Ovary (tissue), 9 donors: ENCODE data around the gene SINHCAF. TPM values are rescaled to one million over a fixed set of nuclear protein-coding genes. Genes with fewer than 3 reads are reported as not detected.

ENCODE experiments used
- DNase-seq, 5 donors: peaks; one replicate each; pipeline ENCODE4 v3.0.0-alpha.2; 2019 to 2020
- H3K27ac ChIP-seq, 2 donors: fragments of 200-600 bp; one replicate each; pipeline versions ENCODE4 v1.5.1 to v1.8.0; 2019 to 2022
- H3K27me3 ChIP-seq: fragments of 200-600 bp; one replicate; pipeline ENCODE4 v1.8.0; 2022
- H3K36me3 ChIP-seq: fragments of 200-600 bp; sonication (generic); one replicate; pipeline ENCODE4 v1.5.1; 2019
- H3K4me1 ChIP-seq: one replicate; pipeline ENCODE4 v1.8.1; 2013; ENCODE audit warnings: mild to moderate bottlenecking, moderate library complexity; ENCODE audit not compliant: insufficient read depth
- H3K4me3 ChIP-seq: fragments of 200-600 bp; sonication (generic); one replicate; pipeline ENCODE4 v1.5.1; 2017
- H3K9me3 ChIP-seq, 2 donors: fragments of 200-600 bp in 1 of 2; sonication (generic) in 1 of 2; one replicate each; pipeline versions ENCODE4 v1.5.1 to v1.8.1; 2013 to 2019; ENCODE audit warnings: mild to moderate bottlenecking in 1 of 2, moderate library complexity in 1 of 2
- EP300 ChIP-seq: sonication (generic); formaldehyde crosslinking; IDR thresholded peaks from one replicate; pipeline ENCODE4 v1.6.1; 2017; ENCODE audit warnings: antibody characterized with exemption
- POLR2A ChIP-seq: fragments of 450-650 bp; IDR thresholded peaks from one replicate; pipeline ENCODE4 v1.6.1; 2017; ENCODE audit warnings: antibody characterized with exemption, mild to moderate bottlenecking, moderate library complexity
- WGBS, 3 donors: extraction: QIAGEN DNeasy Blood & Tissue Kit in 1 of 3; methylation state at CpG; one replicate each; pipeline versions ENCODE4 v1.1.5 to v1.1.7; 2013 to 2017; 5-methylcytosine and 5-hydroxymethylcytosine counted together
- intact Hi-C, 4 donors: fragments of 100-400 bp; cut with DNase I; formaldehyde crosslinking; loops; one replicate each; pipeline versions ENCODE4 v1.11.0 to v1.15.1; 2022 to 2023
- polyA plus RNA-seq, 2 donors: library from polyadenylated mRNA; stranded (reverse); fragments of 200-250 nt in 1 of 2; fragments of 350-450 nt in 1 of 2; fragmentation: Illumina TruSeq in 1 of 2; extraction: RNeasy Lipid Tissue Mini Kit (QIAGEN cat#74804) in 1 of 2; gene quantifications; one replicate each; pipeline ENCODE4 v1.2.3, GENCODE V29; 2013 to 2014
- total RNA-seq, 7 donors: library from RNA; depleted of rRNA in 2 of 7; stranded (reverse); fragments of >200 nt in 2 of 7; fragmentation: NEBNext Ultra II Directional in 3 of 7; extraction: Animal tissue kit (Norgen Biotek cat#: 25700) in 3 of 7; gene quantifications; one replicate each; pipeline versions ENCODE4 v1.1.0 to v1.2.4, GENCODE V29; 2016 to 2023
- TF ChIP-seq, protein P1 (sequence below), 3 donors: fragments of 450-650 bp in 2 of 3; fragments of 200-600 bp in 1 of 3; IDR thresholded peaks; one replicate each; pipeline versions ENCODE4 v1.5.1 to v1.8.0; 2016 to 2022; ENCODE audit warnings: antibody characterized with exemption in 3 of 3, mild to moderate bottlenecking in 1 of 3
- donor health status: DM: no; HTN: no; CAD: no; lungs with moderate emphysema.
- donor health status: DM: no; HTN: no; CAD: no.
- donor health status: Bipolar disorder and iron deficiency.
- donor health status: DM: yes; HTN: yes; CAD: no.
- donor health status: DM: no; HTN: no; CAD: no.
- donor health status: DM: yes; HTN: yes; CAD: no.

Gene SINHCAF
- total and polyA plus RNA-seq, 9 donors = 40.7 to 86.0 (median 59.0) TPM

- TF ChIP-seq EP300 = no peak
- TF ChIP-seq, protein P1, sequence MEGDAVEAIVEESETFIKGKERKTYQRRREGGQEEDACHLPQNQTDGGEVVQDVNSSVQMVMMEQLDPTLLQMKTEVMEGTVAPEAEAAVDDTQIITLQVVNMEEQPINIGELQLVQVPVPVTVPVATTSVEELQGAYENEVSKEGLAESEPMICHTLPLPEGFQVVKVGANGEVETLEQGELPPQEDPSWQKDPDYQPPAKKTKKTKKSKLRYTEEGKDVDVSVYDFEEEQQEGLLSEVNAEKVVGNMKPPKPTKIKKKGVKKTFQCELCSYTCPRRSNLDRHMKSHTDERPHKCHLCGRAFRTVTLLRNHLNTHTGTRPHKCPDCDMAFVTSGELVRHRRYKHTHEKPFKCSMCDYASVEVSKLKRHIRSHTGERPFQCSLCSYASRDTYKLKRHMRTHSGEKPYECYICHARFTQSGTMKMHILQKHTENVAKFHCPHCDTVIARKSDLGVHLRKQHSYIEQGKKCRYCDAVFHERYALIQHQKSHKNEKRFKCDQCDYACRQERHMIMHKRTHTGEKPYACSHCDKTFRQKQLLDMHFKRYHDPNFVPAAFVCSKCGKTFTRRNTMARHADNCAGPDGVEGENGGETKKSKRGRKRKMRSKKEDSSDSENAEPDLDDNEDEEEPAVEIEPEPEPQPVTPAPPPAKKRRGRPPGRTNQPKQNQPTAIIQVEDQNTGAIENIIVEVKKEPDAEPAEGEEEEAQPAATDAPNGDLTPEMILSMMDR (IDR thresholded peaks at IDR 0.05) = no peak
- no peak for TF ChIP-seq POLR2A
These were observed 25.2 kb downstream of the SINHCAF start for GRCh38 chr12:31300783-31301182.

GRCh38 chr12:31300341-31300740 is 25.6 kb downstream of the SINHCAF start:
- Histone ChIP-seq H3K36me3 (no peaks in the 10 kb centered on the region), H3K27ac (no peak overlapping the region), H3K9me3 (no peaks in the 10 kb centered on the region), H3K4me3 (no peak overlapping the region), H3K4me1 (no peaks in the 10 kb centered on the region), H3K27me3 (no peaks in the 10 kb centered on the region)
- no peak for TF ChIP-seq EP300
- TF ChIP-seq POLR2A = no peak
- TF ChIP-seq, protein P1 (IDR thresholded peaks at IDR 0.05) = no peak
- intact Hi-C loops = no loop called here
- DNase-seq = no peak
- 62 to 76% (median 66%) methylated on average over 1 of the region's 1 CpG for WGBS, 3 donors

More at GRCh38 chr12:31300783-31301182, 25.2 kb downstream of the SINHCAF start:
- Histone ChIP-seq H3K36me3 (no peaks in the 10 kb centered on the region), H3K4me1 (no peaks in the 10 kb centered on the region), H3K9me3 (no peaks in the 10 kb centered on the region), H3K27ac (no peak overlapping the region), H3K27me3 (no peaks in the 10 kb centered on the region), H3K4me3 (no peak overlapping the region)
- intact Hi-C loops = no loop called here
- WGBS, 3 donors = 89 to 95% (median 91%) methylated on average over 3 of the region's 3 CpGs
- DNase-seq = no peak

GRCh38 chr12:31298922-31299321 is 27.0 kb downstream of the SINHCAF start:
- TF ChIP-seq, protein P1 (IDR thresholded peaks at IDR 0.05) = no peak
- TF ChIP-seq EP300 (no peak), POLR2A (no peak)
- 23 to 32% (median 23%) methylated on average over 3 of the region's 3 CpGs for WGBS, 3 donors
- intact Hi-C loops = no loop called here

DNA sequence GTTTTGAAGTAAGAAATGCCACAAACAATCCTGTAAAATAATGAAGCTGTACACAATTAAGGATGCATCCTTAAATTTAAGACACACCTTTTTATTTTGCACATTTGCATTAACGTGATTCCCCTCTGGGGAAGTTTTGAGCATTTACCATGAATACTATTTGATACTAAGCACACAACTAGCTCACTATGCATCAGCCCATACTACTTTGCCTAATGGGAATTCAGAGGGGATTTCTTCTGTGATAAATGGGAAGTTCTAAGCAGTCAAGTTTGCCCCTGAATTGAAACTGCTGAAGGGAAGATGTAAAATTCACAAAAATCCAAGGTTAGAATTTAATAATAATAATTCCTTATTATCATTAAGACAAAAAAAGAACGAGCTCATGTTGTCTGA is 27.4 kb downstream of the SINHCAF start:
- WGBS, 3 donors = 30 to 50% (median 35%) methylated on average over 2 of the region's 2 CpGs
- Histone ChIP-seq H3K27me3 (no peaks in the 10 kb centered on the region), H3K4me3 (no peak overlapping the region), H3K9me3 (no peaks in the 10 kb centered on the region), H3K27ac (no peak overlapping the region), H3K4me1 (no peaks in the 10 kb centered on the region), H3K36me3 (no peaks in the 10 kb centered on the region)
- DNase-seq = no peak
- intact Hi-C loops = no loop called here
- TF ChIP-seq POLR2A (no peak), EP300 (no peak)
- TF ChIP-seq, protein P1 (IDR thresholded peaks at IDR 0.05) = no peak

More at GRCh38 chr12:31298922-31299321, 27.0 kb downstream of the SINHCAF start:
- Histone ChIP-seq H3K9me3 (no peaks in the 10 kb centered on the region), H3K27me3 (no peaks in the 10 kb centered on the region), H3K36me3 (no peaks in the 10 kb centered on the region), H3K4me3 (no peak overlapping the region), H3K4me1 (no peaks in the 10 kb centered on the region), H3K27ac (no peak overlapping the region)
- no peak for DNase-seq
